NCI-H1092 (cell line): ENCODE measurements around the gene ADCY4.

Experiments
- DNase-seq: peaks from one replicate; lab custom pipeline; 2025; lab: John Stamatoyannopoulos, UW

The ADCY4 gene

GRCh38 chr14:24296341-24297157 lies 38.3 kb downstream of the ADCY4 start:
- peak; percentile 47 for DNase-seq

GRCh38 chr14:24293525-24293924 lies 41.3 kb downstream of the ADCY4 start:
- DNase-seq: no peak

GRCh38 chr14:24292118-24292807 lies 42.6 kb downstream of the ADCY4 start:
- DNase-seq: no peak

GRCh38 chr14:24291446-24292117 lies 43.3 kb downstream of the ADCY4 start:
- DNase-seq: no peak

GRCh38 chr14:24290746-24291145 lies 44.1 kb downstream of the ADCY4 start:
- no peak for DNase-seq

- DNase-seq: no peak
These were observed 45.1 kb downstream of the ADCY4 start for GRCh38 chr14:24289649-24290280.

- no peak for DNase-seq
These were observed 47.9 kb downstream of the ADCY4 start for GRCh38 chr14:24286996-24287395.

- no peak for DNase-seq
These were observed 49.5 kb downstream of the ADCY4 start for GRCh38 chr14:24285351-24285750.

- DNase-seq: no peak
These were observed 50.3 kb downstream of the ADCY4 start for GRCh38 chr14:24284501-24285035.

GRCh38 chr14:24283796-24284460 lies 50.9 kb downstream of the ADCY4 start:
- no peak for DNase-seq

GRCh38 chr14:24282736-24283135 lies 52.1 kb downstream of the ADCY4 start:
- DNase-seq: no peak

GRCh38 chr14:24281636-24282035 lies 53.2 kb downstream of the ADCY4 start:
- DNase-seq: no peak

GRCh38 chr14:24280797-24281460 lies 53.9 kb downstream of the ADCY4 start:
- no peak for DNase-seq

GRCh38 chr14:24279301-24280186 lies 55.3 kb downstream of the ADCY4 start:
- DNase-seq: no peak

GRCh38 chr14:24278424-24278823 lies 56.4 kb downstream of the ADCY4 start:
- DNase-seq: no peak

GRCh38 chr14:24277606-24278321 lies 57.1 kb downstream of the ADCY4 start:
- DNase-seq: no peak

- no peak for DNase-seq
These were observed 57.8 kb downstream of the ADCY4 start for GRCh38 chr14:24277071-24277470.

- DNase-seq: no peak
These were observed 60.7 kb downstream of the ADCY4 start for GRCh38 chr14:24274101-24274543.

- DNase-seq: no peak
These were observed 61.4 kb downstream of the ADCY4 start for GRCh38 chr14:24273422-24273998.
